ENCODE data around the gene LHX3.

Gene LHX3

DNA sequence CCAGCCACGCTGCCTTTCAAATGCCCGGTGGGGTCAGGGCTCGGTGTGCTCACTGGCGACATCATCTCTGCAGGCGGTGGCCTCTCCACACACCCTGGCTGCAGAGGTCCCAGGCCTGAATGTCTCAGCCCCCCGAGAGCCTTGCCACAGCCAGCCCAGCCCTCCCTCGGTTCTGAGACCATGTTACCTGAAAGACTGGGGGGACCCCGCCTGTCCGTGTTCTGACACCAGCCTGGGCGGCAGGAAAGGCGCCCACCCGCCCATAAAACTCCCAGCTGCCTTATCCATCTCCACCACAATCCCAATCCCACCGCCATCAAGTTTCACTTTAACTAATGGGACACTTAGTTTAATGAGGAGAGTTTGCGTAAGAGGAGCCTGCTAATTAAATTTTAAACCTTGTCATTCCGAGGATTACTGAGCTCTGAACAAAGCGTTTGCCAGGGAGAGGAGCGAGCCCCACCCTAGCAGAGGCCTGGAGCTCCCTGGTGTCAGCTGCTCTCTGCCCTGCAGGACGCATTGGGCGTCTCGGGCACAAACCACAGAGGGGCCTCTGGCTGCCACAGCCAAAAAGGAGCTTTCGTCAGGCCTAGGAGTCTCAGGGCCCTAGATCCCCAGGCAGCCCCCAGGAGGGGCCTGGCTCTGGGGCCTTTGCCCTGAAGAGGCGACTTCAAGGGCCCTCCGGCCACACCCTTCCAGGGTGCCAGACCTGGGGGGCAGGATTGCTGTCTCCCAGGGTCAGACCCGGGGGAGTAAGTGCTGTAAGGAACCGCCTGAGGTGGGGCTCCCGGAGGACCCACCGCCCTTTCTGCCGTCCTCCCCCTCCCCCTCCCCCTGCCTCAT, 15.3 kb downstream of the LHX3 start (continued):
- TF ChIP-seq ZNF175 (tag by site-specific recombination; IDR thresholded peaks at IDR 0.05): no peak
- TF ChIP-seq TSHZ1 (tag by site-specific recombination; IDR thresholded peaks at IDR 0.05; ENCODE audit: borderline replicate concordance): peak; percentile 24; the same call in 1 of the 2 replicates
- TF ChIP-seq SP7 (tag by site-specific recombination; IDR thresholded peaks at IDR 0.05): peak; percentile 93
- TF ChIP-seq, protein P1, sequence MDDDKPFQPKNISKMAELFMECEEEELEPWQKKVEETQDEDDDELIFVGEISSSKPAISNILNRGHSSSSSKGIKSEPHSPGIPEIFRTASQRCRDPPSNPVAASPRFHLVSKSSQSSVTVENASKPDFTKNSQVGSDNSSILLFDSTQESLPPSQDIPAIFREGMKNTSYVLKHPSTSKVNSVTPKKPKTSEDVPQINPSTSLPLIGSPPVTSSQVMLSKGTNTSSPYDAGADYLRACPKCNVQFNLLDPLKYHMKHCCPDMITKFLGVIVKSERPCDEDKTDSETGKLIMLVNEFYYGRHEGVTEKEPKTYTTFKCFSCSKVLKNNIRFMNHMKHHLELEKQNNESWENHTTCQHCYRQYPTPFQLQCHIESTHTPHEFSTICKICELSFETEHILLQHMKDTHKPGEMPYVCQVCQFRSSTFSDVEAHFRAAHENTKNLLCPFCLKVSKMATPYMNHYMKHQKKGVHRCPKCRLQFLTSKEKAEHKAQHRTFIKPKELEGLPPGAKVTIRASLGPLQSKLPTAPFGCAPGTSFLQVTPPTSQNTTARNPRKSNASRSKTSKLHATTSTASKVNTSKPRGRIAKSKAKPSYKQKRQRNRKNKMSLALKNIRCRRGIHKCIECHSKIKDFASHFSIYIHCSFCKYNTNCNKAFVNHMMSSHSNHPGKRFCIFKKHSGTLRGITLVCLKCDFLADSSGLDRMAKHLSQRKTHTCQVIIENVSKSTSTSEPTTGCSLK (tag by site-specific recombination; IDR thresholded peaks at IDR 0.05): no peak
- no peak for TF ChIP-seq ZSCAN16 (tag by site-specific recombination; IDR thresholded peaks at IDR 0.05)
- peak; percentile 47; the same call in 1 of the 2 replicates for TF ChIP-seq ZNF629 (tag by site-specific recombination; IDR thresholded peaks at IDR 0.05)
- peak; percentile 59 for TF ChIP-seq GLIS2 (tag by site-specific recombination; IDR thresholded peaks at IDR 0.05)
- TF ChIP-seq OVOL3 (tag by site-specific recombination; IDR thresholded peaks at IDR 0.05): no peak
- TF ChIP-seq, protein P2, sequence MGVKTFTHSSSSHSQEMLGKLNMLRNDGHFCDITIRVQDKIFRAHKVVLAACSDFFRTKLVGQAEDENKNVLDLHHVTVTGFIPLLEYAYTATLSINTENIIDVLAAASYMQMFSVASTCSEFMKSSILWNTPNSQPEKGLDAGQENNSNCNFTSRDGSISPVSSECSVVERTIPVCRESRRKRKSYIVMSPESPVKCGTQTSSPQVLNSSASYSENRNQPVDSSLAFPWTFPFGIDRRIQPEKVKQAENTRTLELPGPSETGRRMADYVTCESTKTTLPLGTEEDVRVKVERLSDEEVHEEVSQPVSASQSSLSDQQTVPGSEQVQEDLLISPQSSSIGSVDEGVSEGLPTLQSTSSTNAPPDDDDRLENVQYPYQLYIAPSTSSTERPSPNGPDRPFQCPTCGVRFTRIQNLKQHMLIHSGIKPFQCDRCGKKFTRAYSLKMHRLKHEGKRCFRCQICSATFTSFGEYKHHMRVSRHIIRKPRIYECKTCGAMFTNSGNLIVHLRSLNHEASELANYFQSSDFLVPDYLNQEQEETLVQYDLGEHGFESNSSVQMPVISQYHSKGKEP (tag by site-specific recombination; IDR thresholded peaks at IDR 0.05): peak; percentile 75
- TF ChIP-seq KLF16 (tag by site-specific recombination; IDR thresholded peaks at IDR 0.05): no peak
- TF ChIP-seq, protein P3, sequence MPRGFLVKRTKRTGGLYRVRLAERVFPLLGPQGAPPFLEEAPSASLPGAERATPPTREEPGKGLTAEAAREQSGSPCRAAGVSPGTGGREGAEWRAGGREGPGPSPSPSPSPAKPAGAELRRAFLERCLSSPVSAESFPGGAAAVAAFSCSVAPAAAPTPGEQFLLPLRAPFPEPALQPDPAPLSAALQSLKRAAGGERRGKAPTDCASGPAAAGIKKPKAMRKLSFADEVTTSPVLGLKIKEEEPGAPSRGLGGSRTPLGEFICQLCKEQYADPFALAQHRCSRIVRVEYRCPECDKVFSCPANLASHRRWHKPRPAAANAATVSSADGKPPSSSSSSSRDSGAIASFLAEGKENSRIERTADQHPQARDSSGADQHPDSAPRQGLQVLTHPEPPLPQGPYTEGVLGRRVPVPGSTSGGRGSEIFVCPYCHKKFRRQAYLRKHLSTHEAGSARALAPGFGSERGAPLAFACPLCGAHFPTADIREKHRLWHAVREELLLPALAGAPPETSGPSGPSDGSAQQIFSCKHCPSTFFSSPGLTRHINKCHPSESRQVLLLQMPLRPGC (tag by site-specific recombination; IDR thresholded peaks at IDR 0.05): peak; percentile 35; the same call in 1 of the 2 replicates
- no peak for TF ChIP-seq FEZF1 (tag by site-specific recombination; IDR thresholded peaks at IDR 0.05)
- no peak for TF ChIP-seq ZNF416 (tag by site-specific recombination; IDR thresholded peaks at IDR 0.05)
- no peak for TF ChIP-seq ZNF140 (tag by site-specific recombination; IDR thresholded peaks at IDR 0.05)
- TF ChIP-seq SALL2 (tag by site-specific recombination; IDR thresholded peaks at IDR 0.05; ENCODE audit: borderline replicate concordance): no peak
- TF ChIP-seq WT1 (tag by site-specific recombination; IDR thresholded peaks at IDR 0.05): peak; percentile 86
- 0 out of 2 replicates have a peak, but pooled peaks have one; percentile 34 for TF ChIP-seq IKZF3 (tag by site-specific recombination; IDR thresholded peaks at IDR 0.05)
- TF ChIP-seq TRIM28 (IDR thresholded peaks at IDR 0.05; ENCODE audit: borderline replicate concordance, low read length): no peak
- TF ChIP-seq ZBTB8A (tag by site-specific recombination; IDR thresholded peaks at IDR 0.05): peak; percentile 93
- no peak for TF ChIP-seq ZNF76 (tag by site-specific recombination; IDR thresholded peaks at IDR 0.05; ENCODE audit: borderline replicate concordance, low read depth)
- TF ChIP-seq ZNF777 (tag by site-specific recombination; IDR thresholded peaks at IDR 0.05; ENCODE audit: borderline replicate concordance): no peak
- TF ChIP-seq ZNF610 (tag by site-specific recombination; IDR thresholded peaks at IDR 0.05; ENCODE audit: borderline replicate concordance): no peak
- TF ChIP-seq GLIS1 (tag by site-specific recombination; IDR thresholded peaks at IDR 0.05): peak; percentile 81
- TF ChIP-seq MZF1 (tag by site-specific recombination; IDR thresholded peaks at IDR 0.05; ENCODE audit: borderline replicate concordance): no peak
- TF ChIP-seq, protein P4, sequence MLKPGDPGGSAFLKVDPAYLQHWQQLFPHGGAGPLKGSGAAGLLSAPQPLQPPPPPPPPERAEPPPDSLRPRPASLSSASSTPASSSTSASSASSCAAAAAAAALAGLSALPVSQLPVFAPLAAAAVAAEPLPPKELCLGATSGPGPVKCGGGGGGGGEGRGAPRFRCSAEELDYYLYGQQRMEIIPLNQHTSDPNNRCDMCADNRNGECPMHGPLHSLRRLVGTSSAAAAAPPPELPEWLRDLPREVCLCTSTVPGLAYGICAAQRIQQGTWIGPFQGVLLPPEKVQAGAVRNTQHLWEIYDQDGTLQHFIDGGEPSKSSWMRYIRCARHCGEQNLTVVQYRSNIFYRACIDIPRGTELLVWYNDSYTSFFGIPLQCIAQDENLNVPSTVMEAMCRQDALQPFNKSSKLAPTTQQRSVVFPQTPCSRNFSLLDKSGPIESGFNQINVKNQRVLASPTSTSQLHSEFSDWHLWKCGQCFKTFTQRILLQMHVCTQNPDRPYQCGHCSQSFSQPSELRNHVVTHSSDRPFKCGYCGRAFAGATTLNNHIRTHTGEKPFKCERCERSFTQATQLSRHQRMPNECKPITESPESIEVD (tag by site-specific recombination; IDR thresholded peaks at IDR 0.05): peak; percentile 63; the same call in 1 of the 2 replicates
- TF ChIP-seq RBAK (tag by site-specific recombination; IDR thresholded peaks at IDR 0.05): no peak
- TF ChIP-seq, protein P5, sequence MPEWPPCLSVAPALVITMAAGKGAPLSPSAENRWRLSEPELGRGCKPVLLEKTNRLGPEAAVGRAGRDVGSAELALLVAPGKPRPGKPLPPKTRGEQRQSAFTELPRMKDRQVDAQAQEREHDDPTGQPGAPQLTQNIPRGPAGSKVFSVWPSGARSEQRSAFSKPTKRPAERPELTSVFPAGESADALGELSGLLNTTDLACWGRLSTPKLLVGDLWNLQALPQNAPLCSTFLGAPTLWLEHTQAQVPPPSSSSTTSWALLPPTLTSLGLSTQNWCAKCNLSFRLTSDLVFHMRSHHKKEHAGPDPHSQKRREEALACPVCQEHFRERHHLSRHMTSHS (tag by site-specific recombination; IDR thresholded peaks at IDR 0.05): no peak
- TF ChIP-seq ZNF394 (tag by site-specific recombination; IDR thresholded peaks at IDR 0.05; ENCODE audit: borderline replicate concordance): peak; percentile 81; the same call in 1 of the 2 replicates
